B cell (primary cell): ENCODE results near the gene ADCY2. TPM values are rescaled to one million over a fixed set of nuclear protein-coding genes. Genes with fewer than 3 reads are reported as not detected.

Experiments used
- ATAC-seq: fragments of 200-7000 bp; cut with Tn5 transposase; one replicate; pipeline ENCODE4 v1.10.0; 2021; ENCODE audit warnings: low read depth, mild to moderate bottlenecking, moderate number of reproducible peaks, moderate library complexity
- CTCF ChIA-PET: fragments of 350-600 bp; sonication (Branson Sonifier 250); formaldehyde crosslinking; loops from one replicate; lab custom pipeline; 2021; ENCODE audit warnings: antibody characterized with exemption, inconsistent platforms; lab: Charles Lee
- POLR2A ChIA-PET: fragments of 350-600 bp; sonication (Branson Sonifier 250); formaldehyde crosslinking; loops from one replicate; lab custom pipeline; 2021; ENCODE audit warnings: antibody characterized with exemption; lab: Charles Lee
- DNase-seq: peaks from one replicate; pipeline ENCODE4 v3.0.0; 2013
- H2AFZ ChIP-seq: 2 replicates; pipeline ENCODE4 v1.6.1; 2012; ENCODE audit warnings: mild to moderate bottlenecking, low read depth, low read length; ENCODE audit not compliant: insufficient read depth, poor library complexity, severe bottlenecking
- H3K27ac ChIP-seq, 2 donors: 1 replicate in 1 of 2; 2 replicates in 1 of 2; pipeline ENCODE4 v1.5.1; 2012 to 2013; ENCODE audit warnings: low read length in 2 of 2, mild to moderate bottlenecking in 2 of 2, moderate library complexity in 1 of 2
- H3K27me3 ChIP-seq, 4 experiments: fragments of 200-600 bp in 1 of 4; sonication (generic) in 1 of 4; replicated peaks in 1 of 4; 1 replicate in 2 of 4; 2 replicates in 2 of 4; pipeline versions ENCODE4 v1.6.1 to v1.7.0; 2013 to 2016; ENCODE audit warnings: low read length in 3 of 4, mild to moderate bottlenecking in 2 of 4, mixed read lengths in 1 of 4, moderate library complexity in 1 of 4; ENCODE audit not compliant: insufficient read depth in 4 of 4, control insufficient read depth in 3 of 4; ENCODE audit errors: control extremely low read depth in 1 of 4
- H3K36me3 ChIP-seq, 2 experiments: replicated peaks in 1 of 2; 1 replicate in 1 of 2; 2 replicates in 1 of 2; pipeline versions ENCODE4 v1.6.1 to v1.7.1; 2013; ENCODE audit warnings: low read length in 1 of 2; ENCODE audit not compliant: insufficient read depth in 2 of 2, control insufficient read depth in 1 of 2; ENCODE audit errors: control extremely low read depth in 1 of 2, extremely low read depth in 1 of 2
- H3K4me1 ChIP-seq, 2 donors: fragments of 200-600 bp in 1 of 2; sonication (generic) in 1 of 2; 1 replicate in 1 of 2; 2 replicates in 1 of 2; pipeline versions ENCODE4 v1.5.1 to v1.6.1; 2013 to 2017; ENCODE audit warnings: low read length in 2 of 2; ENCODE audit not compliant: control insufficient read depth in 2 of 2, insufficient read depth in 2 of 2
- H3K4me2 ChIP-seq: replicated peaks from 2 replicates; pipeline ENCODE3; 2012; ENCODE audit warnings: mild to moderate bottlenecking, low read depth, low read length; ENCODE audit not compliant: poor library complexity, severe bottlenecking
- H3K4me3 ChIP-seq, 5 experiments: fragments of 200-600 bp in 1 of 5; sonication (generic) in 1 of 5; 1 replicate in 3 of 5; 2 replicates in 2 of 5; pipeline versions ENCODE4 v1.5.1 to v1.7.0; 2011 to 2016; ENCODE audit warnings: low read length in 4 of 5, mild to moderate bottlenecking in 4 of 5, low read depth in 2 of 5, control low read depth in 1 of 5, moderate library complexity in 1 of 5; ENCODE audit not compliant: insufficient read depth in 1 of 5; ENCODE audit errors: control extremely low read depth in 1 of 5, extremely low read depth in 1 of 5
- H3K79me2 ChIP-seq: fragments of 200-600 bp; sonication (generic); one replicate; pipeline ENCODE4 v1.6.0; 2016; ENCODE audit warnings: low read length; ENCODE audit not compliant: control insufficient read depth, insufficient read depth
- H3K9ac ChIP-seq: fragments of 200-600 bp; sonication (generic); 2 replicates; pipeline ENCODE4 v1.6.1; 2017; ENCODE audit warnings: mild to moderate bottlenecking, low read length, moderate library complexity
- H3K9me3 ChIP-seq, 3 donors: one replicate each; pipeline versions ENCODE4 v1.6.1 to v1.7.1; 2013; ENCODE audit warnings: low read length in 2 of 3; ENCODE audit not compliant: control insufficient read depth in 2 of 3, insufficient read depth in 1 of 3; ENCODE audit errors: control extremely low read depth in 1 of 3
- H4K20me1 ChIP-seq: 2 replicates; pipeline ENCODE4 v1.6.0; 2012; ENCODE audit warnings: mild to moderate bottlenecking, low read length; ENCODE audit not compliant: insufficient read depth, control insufficient read depth, poor library complexity, severe bottlenecking
- H3K27ac Mint-ChIP-seq: one replicate; pipeline ENCODE4 v1.8.0; 2021; ENCODE audit warnings: mixed read lengths
- H3K27me3 Mint-ChIP-seq: one replicate; pipeline ENCODE4 v1.8.0; 2021; ENCODE audit warnings: mixed read lengths
- H3K4me1 Mint-ChIP-seq: one replicate; pipeline ENCODE4 v1.8.0; 2021; ENCODE audit warnings: mixed read lengths
- H3K4me3 Mint-ChIP-seq: one replicate; pipeline ENCODE4 v1.8.0; 2021; ENCODE audit warnings: mixed read lengths
- H3K9me3 Mint-ChIP-seq: one replicate; pipeline ENCODE4 v1.8.0; 2022; ENCODE audit warnings: mixed read lengths; ENCODE audit not compliant: insufficient read depth
- EZH2 ChIP-seq: IDR thresholded peaks from 2 replicates; pipeline ENCODE4 v1.6.1; 2012; ENCODE audit warnings: borderline replicate concordance, low read depth, mild to moderate bottlenecking, moderate library complexity, low read length; ENCODE audit not compliant: insufficient read depth, poor library complexity, severe bottlenecking
- WGBS: methylation state at CpG from one replicate; pipeline ENCODE4 v1.1.5; 2013; ENCODE audit warnings: missing lambda C conversion rate; ENCODE audit not compliant: insufficient coverage; 5-methylcytosine and 5-hydroxymethylcytosine counted together
- intact Hi-C: fragments of 100-400 bp; cut with micrococcal nuclease; formaldehyde crosslinking; loops from one replicate; pipeline ENCODE4 v1.10.0; 2022
- polyA plus RNA-seq: library from polyadenylated mRNA; depleted of rRNA; stranded (reverse); fragments of >200 nt; gene quantifications from 2 replicates; pipeline ENCODE4 v1.2.3, GENCODE V29; 2012
- total RNA-seq, 2 donors: library from RNA; stranded (reverse); fragments of 120-200 nt in 1 of 2; gene quantifications; 1 replicate in 1 of 2; 2 replicates in 1 of 2; pipeline versions ENCODE4 v1.2.3 to v1.2.4, GENCODE V29; 2013 to 2022
- TF ChIP-seq, protein P1 (sequence below): fragments of 200-600 bp; IDR thresholded peaks from one replicate; pipeline ENCODE4 v1.8.0; 2022; ENCODE audit warnings: antibody characterized with exemption, mild to moderate bottlenecking

The ADCY2 gene
- total and polyA plus RNA-seq, 2 donors (not counting 1 experiment from before 2014, with no cell fraction given): not detected

- intact Hi-C loops: no loop called here
- no peaks in the 10 kb centered on the region for H4K20me1 ChIP-seq
- H3K9me3 ChIP-seq: peaks cover 0 to 3% (median 0%) of the 10 kb centered on the region in 3 donors
- H3K79me2 ChIP-seq: no peaks in the 10 kb centered on the region
- H3K9me3 Mint-ChIP-seq: peaks cover 4% of the 10 kb centered on the region
- H3K27me3 Mint-ChIP-seq: no peaks in the 10 kb centered on the region
- H3K27me3 ChIP-seq: no peaks in the 10 kb centered on the region
- no peak overlapping the region for H3K4me3 ChIP-seq
- H3K4me3 Mint-ChIP-seq: no peak overlapping the region
- TF ChIP-seq, protein P1, sequence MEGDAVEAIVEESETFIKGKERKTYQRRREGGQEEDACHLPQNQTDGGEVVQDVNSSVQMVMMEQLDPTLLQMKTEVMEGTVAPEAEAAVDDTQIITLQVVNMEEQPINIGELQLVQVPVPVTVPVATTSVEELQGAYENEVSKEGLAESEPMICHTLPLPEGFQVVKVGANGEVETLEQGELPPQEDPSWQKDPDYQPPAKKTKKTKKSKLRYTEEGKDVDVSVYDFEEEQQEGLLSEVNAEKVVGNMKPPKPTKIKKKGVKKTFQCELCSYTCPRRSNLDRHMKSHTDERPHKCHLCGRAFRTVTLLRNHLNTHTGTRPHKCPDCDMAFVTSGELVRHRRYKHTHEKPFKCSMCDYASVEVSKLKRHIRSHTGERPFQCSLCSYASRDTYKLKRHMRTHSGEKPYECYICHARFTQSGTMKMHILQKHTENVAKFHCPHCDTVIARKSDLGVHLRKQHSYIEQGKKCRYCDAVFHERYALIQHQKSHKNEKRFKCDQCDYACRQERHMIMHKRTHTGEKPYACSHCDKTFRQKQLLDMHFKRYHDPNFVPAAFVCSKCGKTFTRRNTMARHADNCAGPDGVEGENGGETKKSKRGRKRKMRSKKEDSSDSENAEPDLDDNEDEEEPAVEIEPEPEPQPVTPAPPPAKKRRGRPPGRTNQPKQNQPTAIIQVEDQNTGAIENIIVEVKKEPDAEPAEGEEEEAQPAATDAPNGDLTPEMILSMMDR: no peak
- no peak for TF ChIP-seq EZH2
- POLR2A ChIA-PET: no interaction called here
- H3K4me2 ChIP-seq: no peak overlapping the region
- H3K27ac Mint-ChIP-seq: no peak overlapping the region
- no peak overlapping the region for H3K27ac ChIP-seq
- ATAC-seq: no peak
- H3K36me3 ChIP-seq: no peaks in the 10 kb centered on the region
- no peaks in the 10 kb centered on the region for H3K4me1 ChIP-seq
- no peak overlapping the region for H3K9ac ChIP-seq
- DNase-seq: no peak
- H3K4me1 Mint-ChIP-seq: no peaks in the 10 kb centered on the region
- no CpG with 5 or more reads among the region's 5 CpGs for WGBS
- CTCF ChIA-PET: no interaction called here
- H2AFZ ChIP-seq: no peak overlapping the region
Observed at GRCh38 chr5:7629561-7629960, 233.6 kb downstream of the ADCY2 start.

DNA sequence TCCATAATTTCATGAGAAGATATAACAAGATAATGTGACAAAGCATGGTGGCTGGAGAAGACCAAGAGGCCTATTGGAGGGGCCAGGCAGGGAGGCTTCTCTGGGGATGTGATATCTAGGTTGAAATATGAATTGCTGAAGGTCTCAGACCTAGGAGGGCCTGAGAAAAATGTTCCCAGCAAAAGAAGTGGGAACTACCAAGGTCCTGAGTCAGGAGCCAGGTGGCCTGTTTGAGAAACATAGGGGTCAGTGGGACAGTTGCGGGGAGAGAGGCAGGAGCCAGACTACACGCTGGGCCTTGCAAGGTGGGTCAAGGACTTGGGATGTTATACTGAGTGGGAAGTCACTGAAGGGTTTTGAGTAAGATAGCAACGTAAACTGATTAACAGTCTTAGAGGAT is 238.9 kb downstream of the ADCY2 start:
- H3K4me1 ChIP-seq: no peaks in the 10 kb centered on the region
- H3K9me3 Mint-ChIP-seq: peaks cover 5% of the 10 kb centered on the region
- H3K27me3 Mint-ChIP-seq: no peaks in the 10 kb centered on the region
- no peak overlapping the region for H3K27ac Mint-ChIP-seq
- intact Hi-C loops: no loop called here
- no peaks in the 10 kb centered on the region for H3K79me2 ChIP-seq
- POLR2A ChIA-PET: no interaction called here
- no peak overlapping the region for H3K4me3 Mint-ChIP-seq
- DNase-seq (no peak), ATAC-seq (no peak)
- H2AFZ ChIP-seq: no peak overlapping the region
- CTCF ChIA-PET: no interaction called here
- H3K4me3 ChIP-seq: no peak overlapping the region
- H3K36me3 ChIP-seq: no peaks in the 10 kb centered on the region
- peaks cover 0 to 3% (median 0%) of the 10 kb centered on the region in 3 donors for H3K9me3 ChIP-seq
- 93% methylated on average over 3 of the region's 3 CpGs for WGBS
- no peaks in the 10 kb centered on the region for H4K20me1 ChIP-seq
- H3K27ac ChIP-seq: no peak overlapping the region
- no peak overlapping the region for H3K4me2 ChIP-seq
- no peak overlapping the region for H3K9ac ChIP-seq
- H3K27me3 ChIP-seq: no peaks in the 10 kb centered on the region
- H3K4me1 Mint-ChIP-seq: no peaks in the 10 kb centered on the region
- TF ChIP-seq EZH2: no peak
- TF ChIP-seq, protein P1: no peak
